GM19043 (cell line): Measurements from ENCODE around the gene HSD11B1.

ENCODE experiments used
- ATAC-seq: cut with Tn5 transposase; IDR thresholded peaks from one replicate; pipeline ENCODE4 v1.9.1; 2021; ENCODE audit warnings: low read depth; ENCODE audit not compliant: unreplicated experiment

HSD11B1 gene

DNA sequence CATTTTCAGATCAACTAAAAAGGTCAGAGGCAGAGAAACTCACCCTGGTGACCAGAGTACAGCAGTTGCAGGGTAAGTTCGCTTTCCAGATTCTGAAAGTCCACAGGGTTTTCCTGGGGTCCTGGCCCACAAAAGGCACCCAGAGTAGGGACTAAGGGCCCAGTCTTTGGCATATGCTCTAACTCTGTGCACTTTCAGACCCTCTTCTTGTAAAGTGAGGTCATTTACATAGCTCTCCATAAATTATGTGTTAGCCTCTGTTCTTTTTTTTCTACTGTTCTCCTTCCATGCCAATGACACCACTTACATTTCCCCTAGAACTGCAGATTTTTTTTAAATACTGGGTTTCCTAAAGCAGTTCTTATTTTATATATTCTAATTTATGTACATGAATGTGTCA is 73.5 kb downstream of the HSD11B1 start:
- no peak for ATAC-seq

DNA sequence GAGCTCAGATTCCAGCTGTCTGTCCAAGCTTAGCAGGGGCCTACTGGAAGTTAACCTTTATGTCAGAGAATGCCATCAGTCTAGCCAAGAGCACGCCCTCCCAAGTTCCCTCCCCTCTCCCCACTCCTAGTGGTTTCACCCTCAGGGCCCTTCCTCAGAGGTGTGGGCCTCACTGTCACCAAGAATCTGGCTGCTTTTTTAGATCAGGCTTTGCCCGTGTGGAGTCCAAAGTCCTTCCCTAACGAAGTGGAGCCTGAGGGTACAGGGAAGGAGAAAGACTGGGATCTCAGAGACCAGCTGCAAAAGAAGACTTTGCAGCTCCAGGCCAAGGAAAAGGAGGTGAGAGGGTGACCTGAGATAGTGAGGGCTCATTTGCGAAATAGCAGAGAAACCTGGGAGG is 75.6 kb downstream of the HSD11B1 start:
- no peak for ATAC-seq

DNA sequence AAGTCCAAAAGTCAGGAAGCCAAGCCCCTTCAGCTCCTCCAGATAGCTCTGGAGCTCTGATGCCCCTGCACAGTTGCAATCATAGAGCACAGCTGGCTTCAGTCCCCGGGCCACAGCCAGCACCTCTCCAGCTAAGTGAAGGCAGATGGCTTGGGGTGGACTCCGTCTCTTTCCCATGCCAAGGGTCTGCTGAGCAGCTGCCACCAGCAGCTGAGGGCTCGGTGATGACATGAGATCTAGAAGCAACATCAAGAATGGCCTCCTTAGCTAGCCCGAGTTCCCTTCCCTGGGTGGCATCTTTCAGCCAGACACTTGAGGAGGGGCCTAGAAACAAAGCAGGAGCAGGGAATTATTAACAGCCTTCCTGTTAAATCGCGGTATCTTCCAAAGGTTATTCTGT is 78.7 kb downstream of the HSD11B1 start:
- ATAC-seq: no peak
